NB4 (cell line): ENCODE results near the gene GHDC.

ENCODE experiments used
- CTCF ChIP-seq: IDR thresholded peaks from one replicate; pipeline ENCODE4 v1.5.1; 2012; ENCODE audit warnings: low read depth, low read length
- MYC ChIP-seq: IDR thresholded peaks from 2 replicates; pipeline ENCODE4 v1.6.1; 2011; ENCODE audit warnings: low read depth, low read length

- TF ChIP-seq MYC (no peak), CTCF (no peak)
Observed at GRCh38 chr17:42224651-42225050, 30.4 kb upstream of the GHDC start.
